ENCODE results near the gene MTMR2.

DNA sequence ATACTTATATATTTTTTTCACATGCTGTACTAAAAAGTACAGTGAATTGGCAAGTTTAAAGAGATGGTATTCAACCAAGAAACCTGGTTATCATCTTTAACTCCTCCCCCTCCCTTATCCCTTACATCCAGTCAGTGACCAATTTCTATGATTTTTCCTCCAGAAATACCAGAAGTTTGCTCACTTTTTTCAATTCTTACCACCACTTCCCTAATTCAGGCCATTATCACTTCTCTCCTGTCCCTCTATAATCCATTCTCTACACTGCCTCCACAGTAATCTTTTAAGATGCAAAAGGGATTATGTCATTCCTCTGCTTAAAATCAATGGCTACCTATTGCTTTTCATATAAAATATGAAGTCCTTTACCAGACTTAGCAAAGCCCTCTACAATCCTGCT lies 70.8 kb downstream of the MTMR2 start:
- TF ChIP-seq CTCF (IDR thresholded peaks at IDR 0.05; ENCODE audit: poor library complexity, severe bottlenecking) = no peak
- TF ChIP-seq EZH2 (IDR thresholded peaks at IDR 0.05; ENCODE audit: borderline replicate concordance, insufficient read depth, low read length, poor library complexity, severe bottlenecking) = no peak
- TF ChIP-seq REST (IDR thresholded peaks at IDR 0.05; ENCODE audit: borderline replicate concordance) = no peak
- no peak for TF ChIP-seq SMC3 (conservative IDR thresholded peaks at IDR 0.05; ENCODE audit: poor library complexity)
- TF ChIP-seq TAF1 (IDR thresholded peaks at IDR 0.05; ENCODE audit: low read depth) = no peak
